ENCODE results near the gene POLE. TPM values are rescaled to one million over a fixed set of nuclear protein-coding genes. Genes with fewer than 3 reads are reported as not detected.

The POLE gene
- total RNA-seq, 4 donors from 2014 or later, result 17.8 to 42.4 (median 27.0) TPM

GRCh38 chr12:132633398-132633797 is 53.7 kb downstream of the POLE start:
- TF ChIP-seq CTCF (IDR thresholded peaks at IDR 0.05) (no peak), POLR2A (IDR thresholded peaks at IDR 0.05) (no peak)
- no peaks in the 10 kb centered on the region for H3K27me3 ChIP-seq
- DNase-seq, result no peak
- H3K9me3 ChIP-seq, result no peaks in the 10 kb centered on the region
- intact Hi-C loops (cut with DNase I), result no loop called here
- no peak overlapping the region for H3K27ac ChIP-seq
- H3K4me1 ChIP-seq, result no peaks in the 10 kb centered on the region
- WGBS, 2 donors, result 83 to 98% methylated on average over 7 to 8 of the region's 8 CpGs
- H3K36me3 ChIP-seq, result peaks cover 22 to 96% (median 25%) of the 10 kb centered on the region in 3 donors
- no peak overlapping the region for H3K4me3 ChIP-seq

GRCh38 chr12:132632521-132633228 is 54.5 kb downstream of the POLE start:
- Histone ChIP-seq H3K27me3 (no peaks in the 10 kb centered on the region), H3K9me3 (no peaks in the 10 kb centered on the region), H3K36me3 (peaks cover 22 to 89% (median 23%) of the 10 kb centered on the region in 3 donors), H3K4me1 (no peaks in the 10 kb centered on the region), H3K4me3 (no peak overlapping the region), H3K27ac (no peak overlapping the region)
- no peak for DNase-seq
- WGBS, 2 donors, result 50 to 54% methylated on average over 5 to 6 of the region's 17 CpGs
- TF ChIP-seq POLR2A (IDR thresholded peaks at IDR 0.05) (no peak), CTCF (IDR thresholded peaks at IDR 0.05) (no peak)
- intact Hi-C loops (cut with DNase I), result no loop called here

GRCh38 chr12:132631666-132632065 is 55.5 kb downstream of the POLE start:
- Histone ChIP-seq H3K4me1 (no peaks in the 10 kb centered on the region), H3K27ac (no peak overlapping the region), H3K4me3 (no peak overlapping the region), H3K9me3 (no peaks in the 10 kb centered on the region), H3K36me3 (peaks cover 18 to 79% (median 22%) of the 10 kb centered on the region in 3 donors), H3K27me3 (no peaks in the 10 kb centered on the region)
- 92 to 96% methylated on average over 6 to 8 of the region's 11 CpGs for WGBS, 2 donors
- DNase-seq, result no peak
- TF ChIP-seq POLR2A (IDR thresholded peaks at IDR 0.05) (no peak), CTCF (IDR thresholded peaks at IDR 0.05) (no peak)
- intact Hi-C loops (cut with DNase I), result no loop called here

DNA sequence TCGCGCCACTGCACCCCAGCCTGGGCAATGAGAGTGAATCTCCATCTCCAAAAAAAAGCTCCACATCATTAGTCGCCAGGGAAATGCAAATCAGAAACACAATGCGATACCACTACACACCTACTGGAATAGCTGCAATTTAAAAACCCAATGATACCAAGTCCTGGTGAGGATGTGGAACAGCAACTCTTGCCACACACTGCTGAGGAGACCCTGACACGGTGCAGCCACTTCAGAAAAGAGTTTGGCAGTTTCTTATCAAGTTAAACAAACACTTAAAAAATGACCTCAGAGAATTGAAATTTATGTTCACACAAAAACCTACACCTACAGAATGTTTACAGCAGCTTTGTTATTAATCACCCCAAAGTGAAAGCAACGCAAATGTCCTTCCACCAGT is 56.5 kb downstream of the POLE start:
- no peak overlapping the region for H3K4me3 ChIP-seq
- no peak for TF ChIP-seq CTCF (IDR thresholded peaks at IDR 0.05)
- no peak for TF ChIP-seq POLR2A (IDR thresholded peaks at IDR 0.05)
- 90 to 93% methylated on average over 6 of the region's 6 CpGs for WGBS, 2 donors
- H3K27me3 ChIP-seq, result no peaks in the 10 kb centered on the region
- intact Hi-C loops (cut with DNase I), result no loop called here
- H3K4me1 ChIP-seq, result no peaks in the 10 kb centered on the region
- no peaks in the 10 kb centered on the region for H3K9me3 ChIP-seq
- no peak for DNase-seq
- no peak overlapping the region for H3K27ac ChIP-seq
- H3K36me3 ChIP-seq, result peaks cover 16 to 76% (median 22%) of the 10 kb centered on the region in 3 donors

GRCh38 chr12:132629330-132629729 is 57.8 kb downstream of the POLE start:
- no peaks in the 10 kb centered on the region for H3K27me3 ChIP-seq
- H3K4me3 ChIP-seq, result no peak overlapping the region
- no peaks in the 10 kb centered on the region for H3K4me1 ChIP-seq
- peaks cover 21 to 76% (median 21%) of the 10 kb centered on the region in 3 donors for H3K36me3 ChIP-seq
- WGBS, 2 donors, result 93 to 97% methylated on average over 6 of the region's 6 CpGs
- no peak for TF ChIP-seq POLR2A (IDR thresholded peaks at IDR 0.05)
- no peak for TF ChIP-seq CTCF (IDR thresholded peaks at IDR 0.05)
- no peak overlapping the region for H3K27ac ChIP-seq
- intact Hi-C loops (cut with DNase I), result no loop called here
- DNase-seq, result no peak
- H3K9me3 ChIP-seq, result no peaks in the 10 kb centered on the region

Measured in esophagus squamous epithelium (tissue), 5 donors.